SU-DHL-6 (cell line): Measurements from ENCODE around the gene PI16.

Experiments
- H2AFZ ChIP-seq: fragments of 200-600 bp; sonication (generic); 2 replicates; pipeline ENCODE4 v1.6.1; 2014; ENCODE audit warnings: low read depth, mild to moderate bottlenecking, moderate library complexity, mixed read lengths, antibody characterized with exemption, low read length; ENCODE audit not compliant: severe bottlenecking
- H3F3A ChIP-seq: fragments of 200-600 bp; shearing (Covaris generic); 2 replicates; pipeline ENCODE4 v1.6.0; 2016; ENCODE audit warnings: antibody characterized with exemption, mild to moderate bottlenecking; ENCODE audit not compliant: insufficient read depth
- H3K27ac ChIP-seq: fragments of 200-600 bp; sonication (generic); 2 replicates; pipeline ENCODE4 v1.5.1; 2016; ENCODE audit warnings: low read depth, mild to moderate bottlenecking, low read length, moderate library complexity, mixed read lengths
- H3K27me3 ChIP-seq: fragments of 200-600 bp; sonication (generic), shearing (Covaris generic); 2 replicates; pipeline ENCODE4 v1.6.0; 2014; ENCODE audit warnings: mild to moderate bottlenecking, low read length
- H3K36me3 ChIP-seq: fragments of 200-600 bp; sonication (generic); 2 replicates; pipeline ENCODE4 v1.6.1; 2014; ENCODE audit warnings: mild to moderate bottlenecking, low read length, mixed read lengths
- H3K4me2 ChIP-seq: fragments of 300-600, 200-600 bp; shearing (Covaris generic), sonication (generic); 2 replicates; pipeline ENCODE4 v1.6.0; 2014; ENCODE audit warnings: low read length, low read depth, mild to moderate bottlenecking; ENCODE audit not compliant: poor library complexity, severe bottlenecking
- H3K4me3 ChIP-seq: fragments of 200-600 bp; sonication (generic); 2 replicates; pipeline ENCODE4 v1.5.1; 2014; ENCODE audit warnings: antibody characterized with exemption, low read length, mild to moderate bottlenecking, mixed read lengths; ENCODE audit not compliant: insufficient read depth, poor library complexity, severe bottlenecking
- H3K79me2 ChIP-seq: fragments of 200-600 bp; sonication (generic); 2 replicates; pipeline ENCODE4 v1.6.1; 2014; ENCODE audit warnings: mild to moderate bottlenecking, low read length, moderate library complexity; ENCODE audit not compliant: insufficient read depth
- H3K9ac ChIP-seq: fragments of 200-600 bp; sonication (generic); 2 replicates; pipeline ENCODE4 v1.7.0; 2014; ENCODE audit warnings: mild to moderate bottlenecking, low read length
- H3K9me2 ChIP-seq: fragments of 200-600 bp; sonication (generic); replicated peaks from 2 replicates; pipeline ENCODE4 v1.6.1; 2014; ENCODE audit warnings: low read length; ENCODE audit not compliant: insufficient read depth
- H3K9me3 ChIP-seq: fragments of 200-600 bp; sonication (generic); 2 replicates; pipeline ENCODE4 v1.6.1; 2014; ENCODE audit warnings: low read length, mixed read lengths; ENCODE audit not compliant: insufficient read depth
- H4K20me1 ChIP-seq: fragments of 200-600 bp; sonication (generic); 2 replicates; pipeline ENCODE4 v1.6.1; 2014; ENCODE audit warnings: low read depth, mild to moderate bottlenecking, antibody characterized with exemption, low read length, moderate library complexity, mixed read lengths
- CTCF ChIP-seq: fragments of 200-600 bp; sonication (generic); IDR thresholded peaks from one replicate; pipeline ENCODE4 v1.5.1; 2017; ENCODE audit warnings: antibody characterized with exemption, mild to moderate bottlenecking, low read length, moderate library complexity; ENCODE audit not compliant: insufficient read depth, poor library complexity, severe bottlenecking
- EZH2phosphoT487 ChIP-seq: fragments of 200-600 bp; sonication (generic), shearing (Covaris generic); conservative IDR thresholded peaks from 2 replicates; pipeline ENCODE4 v1.6.1; 2018; ENCODE audit warnings: mild to moderate bottlenecking, antibody characterized with exemption, low read length, moderate library complexity, mixed read lengths

The PI16 gene

DNA sequence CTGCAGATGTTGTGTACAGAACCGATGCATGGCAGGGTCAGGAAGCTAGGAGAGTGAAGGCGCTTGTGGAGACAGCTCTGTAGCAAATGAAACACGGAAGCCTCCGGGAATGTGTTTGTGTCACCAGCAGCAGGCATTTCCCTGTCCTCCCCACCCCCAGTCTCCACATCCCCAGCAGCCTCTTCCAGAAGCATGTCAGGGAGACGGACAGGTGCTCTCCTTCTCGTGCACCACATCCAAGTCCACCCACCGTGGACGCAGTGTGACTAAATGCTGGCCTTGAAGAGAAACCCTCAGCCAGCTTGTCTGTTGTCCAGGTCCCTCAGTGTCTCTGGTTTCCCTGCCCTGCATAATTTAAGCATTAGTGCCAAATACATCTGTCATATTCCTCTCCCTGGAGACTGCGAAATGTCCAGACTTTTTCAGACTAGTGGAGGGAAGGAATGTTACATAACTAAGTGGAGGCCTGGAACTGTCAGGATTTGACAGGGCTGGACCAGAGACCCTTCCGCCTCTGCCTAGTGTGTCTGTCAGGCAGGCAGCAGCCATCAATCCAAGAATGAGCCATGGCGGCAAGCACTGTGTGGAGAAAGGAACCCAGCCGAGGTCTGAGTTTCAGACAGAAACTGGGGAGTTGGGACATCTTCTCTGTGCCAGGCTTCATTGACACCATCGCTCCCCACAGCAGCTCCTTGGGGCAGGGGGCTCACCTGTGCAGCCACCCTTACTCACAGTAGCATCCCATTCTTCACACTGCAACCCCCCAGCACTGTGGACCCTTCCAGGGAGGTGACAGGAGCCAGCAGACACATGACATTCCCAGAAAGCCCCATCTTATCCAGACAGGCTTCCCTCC, 26.6 kb upstream of the PI16 start:
- no peaks in the 10 kb centered on the region for H3K9me2 ChIP-seq
- H3K4me3 ChIP-seq = no peak overlapping the region
- no peak overlapping the region for H3K4me2 ChIP-seq
- no peak overlapping the region for H3K9ac ChIP-seq
- H3K9me3 ChIP-seq = no peaks in the 10 kb centered on the region
- H2AFZ ChIP-seq = no peak overlapping the region
- H3K27ac ChIP-seq = no peak overlapping the region
- H3F3A ChIP-seq = no peaks in the 10 kb centered on the region
- H3K36me3 ChIP-seq = peaks cover 10% of the 10 kb centered on the region; the same call in 1 of the 2 replicates
- H3K79me2 ChIP-seq = no peaks in the 10 kb centered on the region
- no peaks in the 10 kb centered on the region for H4K20me1 ChIP-seq
- TF ChIP-seq EZH2phosphoT487 (no peak), CTCF (no peak)
- no peaks in the 10 kb centered on the region for H3K27me3 ChIP-seq

DNA sequence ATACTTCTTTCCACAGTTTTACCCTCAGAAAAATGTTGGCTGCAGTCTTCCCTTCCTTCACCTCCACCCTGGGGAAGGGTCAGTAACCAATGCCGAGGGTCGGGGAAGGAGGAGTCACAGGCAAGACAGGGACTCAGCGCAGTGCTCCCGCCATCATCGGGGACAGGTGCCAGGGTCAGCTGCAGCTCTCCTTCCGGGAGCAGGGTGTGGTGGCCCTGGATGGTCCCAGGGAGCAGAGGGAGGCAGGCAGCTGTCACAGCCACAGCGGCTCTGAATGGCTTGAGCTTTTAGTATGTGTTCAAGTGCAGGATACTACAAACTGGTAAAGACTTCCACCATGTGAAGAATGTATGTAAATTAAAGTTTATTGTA, 26.0 kb upstream of the PI16 start:
- H3K79me2 ChIP-seq = no peaks in the 10 kb centered on the region
- H3K9ac ChIP-seq = no peak overlapping the region
- H3K9me2 ChIP-seq = no peaks in the 10 kb centered on the region
- H3F3A ChIP-seq = no peaks in the 10 kb centered on the region
- H3K4me2 ChIP-seq = no peak overlapping the region
- TF ChIP-seq CTCF (no peak), EZH2phosphoT487 (no peak)
- H3K4me3 ChIP-seq = no peak overlapping the region
- no peak overlapping the region for H3K27ac ChIP-seq
- H4K20me1 ChIP-seq = no peaks in the 10 kb centered on the region
- H3K9me3 ChIP-seq = no peaks in the 10 kb centered on the region
- H3K36me3 ChIP-seq = 0 out of 2 replicates have a peak, but pooled peaks cover 10% of the 10 kb centered on the region
- H3K27me3 ChIP-seq = no peaks in the 10 kb centered on the region
- no peak overlapping the region for H2AFZ ChIP-seq

DNA sequence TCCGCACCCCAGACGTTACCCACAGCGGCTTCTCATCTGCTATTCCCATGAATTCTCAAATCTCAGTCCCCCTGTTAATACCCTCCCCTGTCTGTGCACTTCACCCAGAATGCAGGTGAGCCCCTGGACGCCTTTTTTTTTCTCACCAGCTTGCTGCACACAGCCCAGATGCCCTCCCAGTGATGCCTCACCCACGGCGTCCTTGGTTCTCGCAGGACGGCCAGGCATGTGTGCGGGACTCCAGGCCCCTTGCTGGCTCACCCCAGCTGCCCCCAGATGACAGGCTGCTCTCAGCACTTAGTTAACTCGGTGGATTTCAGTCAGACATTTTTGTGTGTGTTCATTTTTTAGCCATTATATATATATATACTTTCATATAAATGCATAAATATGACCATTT, 25.4 kb upstream of the PI16 start:
- TF ChIP-seq EZH2phosphoT487 (no peak), CTCF (no peak)
- Histone ChIP-seq H3K4me3 (no peak overlapping the region), H3K36me3 (0 out of 2 replicates have a peak, but pooled peaks cover 6% of the 10 kb centered on the region), H3F3A (no peaks in the 10 kb centered on the region), H3K27ac (no peak overlapping the region), H3K9me2 (no peaks in the 10 kb centered on the region), H3K9me3 (no peaks in the 10 kb centered on the region), H4K20me1 (no peaks in the 10 kb centered on the region), H2AFZ (no peak overlapping the region), H3K9ac (no peak overlapping the region), H3K4me2 (no peak overlapping the region), H3K27me3 (no peaks in the 10 kb centered on the region), H3K79me2 (no peaks in the 10 kb centered on the region)
